GM12801 (cell line): ENCODE measurements around the gene UBE2C.

Source experiments
- TF ChIP-seq, protein P1 (sequence below): IDR thresholded peaks from one replicate; pipeline ENCODE4 v1.5.1; 2011; ENCODE audit warnings: control low read depth; ENCODE audit not compliant: insufficient read length; ENCODE audit errors: extremely low read depth

The UBE2C gene

DNA sequence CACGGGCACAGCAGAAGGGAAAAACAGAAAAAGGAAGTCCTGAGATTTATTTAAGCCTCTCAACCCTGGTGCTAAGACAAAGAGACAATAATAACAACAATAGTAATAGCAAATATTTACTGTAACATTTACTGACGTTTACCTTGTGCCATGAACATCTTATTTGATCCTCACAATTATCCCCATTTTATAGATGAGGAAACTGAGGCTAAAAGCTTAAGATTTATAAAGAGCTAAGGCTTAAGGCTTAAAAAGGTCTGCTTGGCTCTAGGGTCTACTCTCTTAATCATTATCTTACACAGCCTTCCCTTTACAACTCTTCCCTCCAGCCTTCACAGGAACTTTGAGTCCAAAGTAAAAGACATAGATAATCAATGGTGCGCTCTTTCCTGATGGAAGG, 24.1 kb upstream of the UBE2C start:
- TF ChIP-seq, protein P1, sequence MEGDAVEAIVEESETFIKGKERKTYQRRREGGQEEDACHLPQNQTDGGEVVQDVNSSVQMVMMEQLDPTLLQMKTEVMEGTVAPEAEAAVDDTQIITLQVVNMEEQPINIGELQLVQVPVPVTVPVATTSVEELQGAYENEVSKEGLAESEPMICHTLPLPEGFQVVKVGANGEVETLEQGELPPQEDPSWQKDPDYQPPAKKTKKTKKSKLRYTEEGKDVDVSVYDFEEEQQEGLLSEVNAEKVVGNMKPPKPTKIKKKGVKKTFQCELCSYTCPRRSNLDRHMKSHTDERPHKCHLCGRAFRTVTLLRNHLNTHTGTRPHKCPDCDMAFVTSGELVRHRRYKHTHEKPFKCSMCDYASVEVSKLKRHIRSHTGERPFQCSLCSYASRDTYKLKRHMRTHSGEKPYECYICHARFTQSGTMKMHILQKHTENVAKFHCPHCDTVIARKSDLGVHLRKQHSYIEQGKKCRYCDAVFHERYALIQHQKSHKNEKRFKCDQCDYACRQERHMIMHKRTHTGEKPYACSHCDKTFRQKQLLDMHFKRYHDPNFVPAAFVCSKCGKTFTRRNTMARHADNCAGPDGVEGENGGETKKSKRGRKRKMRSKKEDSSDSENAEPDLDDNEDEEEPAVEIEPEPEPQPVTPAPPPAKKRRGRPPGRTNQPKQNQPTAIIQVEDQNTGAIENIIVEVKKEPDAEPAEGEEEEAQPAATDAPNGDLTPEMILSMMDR: no peak

DNA sequence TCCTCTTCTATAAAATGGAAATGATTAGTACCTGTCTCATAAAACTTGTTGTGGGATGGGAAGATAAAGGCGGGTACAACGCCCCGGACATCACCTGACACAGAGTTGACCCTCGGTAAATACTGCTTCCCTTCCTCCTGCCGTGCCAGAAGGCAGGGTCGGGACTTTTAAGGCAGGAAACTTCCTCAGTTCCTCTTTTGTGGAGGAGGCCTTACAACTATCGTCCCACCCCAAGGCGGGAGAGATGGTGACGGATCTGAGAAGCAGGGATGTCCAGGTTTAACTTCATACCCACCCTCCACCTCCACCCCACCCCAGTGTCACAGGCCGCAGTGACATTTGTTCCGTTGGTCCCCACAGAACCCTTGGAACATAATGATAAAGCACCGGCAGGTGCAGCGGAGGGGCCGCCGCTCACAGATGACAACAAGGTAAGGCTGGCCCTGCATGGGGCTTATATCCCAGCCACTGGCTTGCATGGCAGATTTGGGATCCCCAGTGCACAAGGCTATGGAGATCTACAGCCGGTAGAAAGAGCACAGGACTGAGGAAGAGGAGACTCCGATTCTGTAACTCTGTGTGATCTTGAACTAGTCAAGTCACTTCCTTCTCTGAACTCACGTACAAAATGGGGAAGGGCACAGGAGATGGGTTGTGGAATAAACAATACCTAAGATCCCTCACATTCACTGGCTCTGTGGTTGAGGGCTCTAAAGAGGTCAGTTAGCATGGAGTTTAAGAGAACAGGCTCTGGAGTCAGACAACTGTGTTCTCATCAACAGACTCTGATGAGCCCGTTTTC, 19.9 kb upstream of the UBE2C start:
- TF ChIP-seq, protein P1: no peak

DNA sequence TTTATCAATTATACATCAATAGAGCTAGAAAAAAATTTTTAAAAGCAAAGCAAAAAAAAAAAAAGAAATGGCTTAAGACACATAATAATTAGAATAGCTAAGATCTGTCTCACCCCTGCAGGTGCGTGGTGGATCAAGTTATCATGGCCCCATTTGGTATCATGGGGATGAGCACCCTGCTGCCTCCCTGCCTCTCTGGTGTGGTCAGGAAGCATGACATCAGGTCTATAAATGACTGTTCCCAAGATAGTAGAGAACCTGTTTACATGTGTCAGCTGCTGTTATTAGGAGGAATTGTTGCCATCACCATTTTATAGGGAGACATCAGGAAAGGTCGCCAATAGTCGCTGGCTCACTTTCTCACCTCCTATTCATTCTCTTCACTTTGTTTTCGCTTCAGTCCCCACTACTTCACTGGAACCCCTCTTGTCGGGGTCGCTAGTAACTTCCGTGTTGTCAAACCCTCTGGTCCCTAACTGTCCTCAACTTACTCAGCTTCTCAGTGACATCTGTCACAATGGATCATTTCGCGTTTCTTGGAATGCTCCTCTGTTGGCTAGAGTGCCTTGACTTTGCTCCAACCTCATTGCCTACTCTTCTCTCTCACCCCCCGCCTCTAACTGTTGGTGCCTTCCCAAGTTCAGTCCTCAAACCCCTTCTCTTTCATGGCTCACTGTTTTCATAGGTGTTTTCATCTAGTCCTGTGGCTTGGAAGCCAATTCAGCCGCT, 15.9 kb upstream of the UBE2C start:
- TF ChIP-seq, protein P1: no peak

DNA sequence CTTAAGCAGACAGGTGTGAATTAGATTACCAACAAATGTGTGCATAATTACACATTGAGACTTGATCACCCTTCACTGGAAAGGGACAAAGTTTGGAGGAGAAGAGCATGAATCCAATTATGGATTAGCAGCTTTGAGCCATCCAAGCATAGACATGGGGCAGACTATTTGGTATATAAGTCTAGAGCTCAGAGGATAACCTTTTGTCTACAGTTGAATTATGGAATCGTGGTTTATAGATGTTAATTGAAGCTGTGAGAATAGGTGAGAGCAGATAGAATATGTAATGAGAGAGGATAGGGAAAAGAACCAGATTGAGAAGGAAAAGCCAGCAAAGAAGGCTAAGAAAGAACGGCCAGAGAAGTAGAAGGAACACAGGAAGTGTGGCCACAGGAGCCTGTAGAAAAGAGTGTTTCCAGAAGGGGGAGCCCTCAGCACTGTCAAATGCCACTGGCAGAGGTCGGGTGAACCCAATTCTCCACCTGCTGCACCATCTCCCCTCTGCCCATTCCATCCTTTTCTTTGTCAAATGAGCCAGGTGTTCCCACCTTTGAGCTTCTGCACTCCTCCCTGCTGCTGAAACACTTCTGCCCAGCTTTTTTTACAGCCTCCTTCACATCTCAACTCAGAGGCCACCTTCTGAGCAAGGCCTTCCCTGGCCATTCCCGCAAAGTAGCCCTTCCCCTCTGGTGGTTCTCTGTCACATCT, 13.4 kb upstream of the UBE2C start:
- TF ChIP-seq, protein P1: no peak

- TF ChIP-seq, protein P1: no peak
Measured at GRCh38 chr20:45801851-45802250, 10.6 kb upstream of the UBE2C start.

DNA sequence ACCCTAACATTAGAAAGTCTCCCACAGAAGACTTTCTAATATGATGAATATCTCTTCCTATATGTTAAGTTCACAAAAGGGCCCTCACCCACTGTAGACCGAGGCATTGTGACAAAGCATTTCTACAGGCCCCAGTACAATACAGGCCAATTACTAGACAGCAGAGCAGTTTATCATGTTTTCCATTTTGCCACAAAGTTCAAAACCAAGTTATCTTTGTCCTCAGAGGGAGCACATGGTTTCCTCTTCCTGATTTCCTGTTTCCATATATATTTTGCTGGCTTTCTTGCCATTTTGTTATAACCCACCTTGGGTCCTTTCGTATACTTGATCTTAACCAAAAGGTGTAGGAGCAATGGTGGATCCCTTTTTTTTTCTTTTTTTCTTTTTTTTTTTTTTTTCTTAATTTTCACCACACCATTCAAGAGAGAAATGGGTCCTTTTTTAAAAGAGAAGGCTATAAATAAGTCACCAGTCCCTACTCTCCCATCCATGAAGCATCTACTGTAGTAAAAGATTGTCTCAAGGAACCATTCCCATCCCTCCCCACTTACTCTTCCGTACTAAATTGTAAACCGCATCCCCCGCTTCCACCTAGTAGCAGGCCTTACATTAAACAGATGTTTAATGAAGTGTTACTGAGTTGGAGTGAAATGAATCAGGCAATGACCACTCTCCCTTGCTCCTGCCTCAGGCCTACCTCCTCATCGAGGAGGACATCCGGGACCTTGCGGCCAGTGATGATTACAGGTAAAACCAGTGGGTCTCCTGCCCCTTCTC, 2.1 kb upstream of the UBE2C start:
- TF ChIP-seq, protein P1: no peak

DNA sequence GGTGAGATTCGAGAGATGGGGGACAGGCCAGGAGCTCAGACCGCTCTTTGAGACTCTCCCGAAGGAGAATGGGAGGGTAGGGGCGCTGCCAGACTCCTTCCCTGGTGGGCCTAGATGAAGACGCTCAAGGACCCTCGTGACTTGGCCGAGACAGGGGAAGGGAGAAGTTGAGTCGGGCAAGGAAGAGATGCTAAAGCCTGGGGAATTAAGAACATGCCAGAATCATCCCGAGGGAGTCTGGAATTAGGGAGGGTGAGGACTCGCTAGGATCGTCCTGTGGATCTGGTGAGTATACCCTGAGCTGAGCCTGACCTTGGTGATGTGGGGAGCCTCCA, 529 bp downstream of the UBE2C start:
- TF ChIP-seq, protein P1: no peak
